Heart left ventricle (tissue), 13 donors: ENCODE data around the gene LDHD.

Source experiments
- POLR2A ChIP-seq, 2 donors: fragments of 450-650 bp; IDR thresholded peaks; one replicate each; pipeline ENCODE4 v1.6.1; 2017; ENCODE audit warnings: antibody characterized with exemption in 2 of 2, mild to moderate bottlenecking in 2 of 2, moderate library complexity in 2 of 2
- TF ChIP-seq, protein P1 (sequence below), 12 donors: fragments of 200-600 bp; sonication (generic) in 4 of 12; IDR thresholded peaks; one replicate each; pipeline versions ENCODE4 v1.5.0 to v1.8.0; 2018 to 2022; ENCODE audit warnings: antibody characterized with exemption in 12 of 12, mild to moderate bottlenecking in 5 of 12
- donor health status: ischemic (EF 13 %, LVEDD 7.1; RV severe dilation, severe dysfunction).
- donor health status: DM: no; HTN: yes; CAD: no.
- donor health status: DM: no; HTN: no; CAD: no.
- donor health status: ischemic (EF 25% LVEDD 6.9; RV normal size, moderate dysfunction).
- donor health status: ischemic (EF 25% LVEDD 5.7; RV mildly dilated, moderate dysfunction).
- donor health status: ischemic (EF 35%, LVEDD 5.7; RV mildly dilated, moderate dysfunction).
- donor health status: nonischemic (EF 11% LVEDD 7.7; RV severe dilation, severe dysfunction).
- donor health status: DM: yes; HTN: yes; CAD: no.
- donor health status: PGD.
- donor health status: ischemic (EF 29% LVEDD 5.4; RV normal size, mild dysfunction).
- donor health status: nonischemic (EF 23%, LVEDD 6.1; RV moderate dilation, normal function).

DNA sequence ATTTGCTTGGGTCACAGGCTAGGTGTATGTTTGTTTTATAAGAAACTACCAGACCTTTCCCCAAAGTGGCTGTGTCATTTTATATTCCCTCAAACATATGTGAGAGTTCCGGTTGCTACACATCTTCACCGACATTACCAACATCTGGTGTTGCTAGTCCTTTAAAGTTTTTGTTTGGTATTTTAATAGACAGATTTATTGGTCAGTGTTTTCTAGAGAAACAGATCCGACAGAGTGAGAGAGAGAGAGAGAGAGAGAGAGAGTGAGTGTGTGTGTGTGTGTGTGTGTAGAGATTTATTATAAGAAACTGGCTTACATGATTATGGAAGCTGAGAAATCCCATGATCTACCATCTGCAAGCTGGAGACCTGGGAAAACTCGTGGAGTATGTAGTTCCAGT lies 31.0 kb downstream of the LDHD start:
- TF ChIP-seq, protein P1, sequence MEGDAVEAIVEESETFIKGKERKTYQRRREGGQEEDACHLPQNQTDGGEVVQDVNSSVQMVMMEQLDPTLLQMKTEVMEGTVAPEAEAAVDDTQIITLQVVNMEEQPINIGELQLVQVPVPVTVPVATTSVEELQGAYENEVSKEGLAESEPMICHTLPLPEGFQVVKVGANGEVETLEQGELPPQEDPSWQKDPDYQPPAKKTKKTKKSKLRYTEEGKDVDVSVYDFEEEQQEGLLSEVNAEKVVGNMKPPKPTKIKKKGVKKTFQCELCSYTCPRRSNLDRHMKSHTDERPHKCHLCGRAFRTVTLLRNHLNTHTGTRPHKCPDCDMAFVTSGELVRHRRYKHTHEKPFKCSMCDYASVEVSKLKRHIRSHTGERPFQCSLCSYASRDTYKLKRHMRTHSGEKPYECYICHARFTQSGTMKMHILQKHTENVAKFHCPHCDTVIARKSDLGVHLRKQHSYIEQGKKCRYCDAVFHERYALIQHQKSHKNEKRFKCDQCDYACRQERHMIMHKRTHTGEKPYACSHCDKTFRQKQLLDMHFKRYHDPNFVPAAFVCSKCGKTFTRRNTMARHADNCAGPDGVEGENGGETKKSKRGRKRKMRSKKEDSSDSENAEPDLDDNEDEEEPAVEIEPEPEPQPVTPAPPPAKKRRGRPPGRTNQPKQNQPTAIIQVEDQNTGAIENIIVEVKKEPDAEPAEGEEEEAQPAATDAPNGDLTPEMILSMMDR (IDR thresholded peaks at IDR 0.05) = no peak
- no peak for TF ChIP-seq POLR2A (IDR thresholded peaks at IDR 0.05)
